ENCODE measurements around the gene CRYZL1.

Gene CRYZL1

DNA sequence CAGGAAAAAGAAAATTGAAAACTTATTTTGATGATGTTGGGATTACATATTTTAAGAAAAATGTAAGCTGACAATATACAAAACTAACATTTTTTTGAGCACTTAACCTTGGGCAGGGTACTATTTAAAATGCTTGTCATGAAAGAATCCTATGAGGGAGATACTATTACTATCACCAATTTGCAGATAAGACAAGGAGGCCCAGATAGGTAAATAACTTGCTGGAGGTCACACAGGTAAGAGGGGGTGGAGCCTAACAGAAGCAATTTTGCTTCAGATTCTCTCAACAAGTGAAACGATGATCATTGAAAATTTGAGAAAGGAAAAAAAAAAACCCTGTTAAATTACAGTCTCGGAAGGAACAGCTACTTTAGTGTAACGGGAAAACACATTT is 100.8 kb downstream of the CRYZL1 start:
- no peak for DNase-seq (ENCODE audit: low read depth)

DNA sequence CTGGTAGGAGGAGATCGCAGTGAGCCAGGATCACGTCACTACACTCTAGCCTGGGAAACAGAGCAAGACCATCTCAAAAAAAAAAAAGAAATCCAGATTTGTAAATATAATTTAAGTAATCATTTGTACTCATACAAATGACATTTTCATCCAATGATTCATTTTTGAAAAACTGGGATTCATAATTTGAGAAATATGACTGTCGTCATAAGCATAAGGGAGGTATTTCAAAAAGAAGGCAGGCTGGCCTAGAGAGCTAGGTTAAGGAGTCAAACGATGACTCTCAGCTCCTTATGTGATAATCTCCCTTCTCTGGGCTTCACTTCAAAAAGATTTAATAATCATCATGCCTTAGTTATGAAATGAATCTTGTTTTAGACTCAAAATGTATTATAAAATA is 101.9 kb downstream of the CRYZL1 start:
- DNase-seq (ENCODE audit: low read depth) = no peak
